ENCODE measurements around the gene BIN1. TPM values are rescaled to one million over a fixed set of nuclear protein-coding genes. Genes with fewer than 3 reads are reported as not detected.

Gene BIN1
- total RNA-seq, 1 donor from 2014 or later: 50.2 TPM

GRCh38 chr2:127146071-127146725 lies 39.2 kb upstream of the BIN1 start:
- Histone ChIP-seq H3K79me2 (ENCODE audit: insufficient read depth, low read length) (no peaks in the 10 kb centered on the region), H3K4me2 (ENCODE audit: low read length) (peak overlapping the region; percentile 43), H3K4me1 (ENCODE audit: insufficient read depth, low read length) (peaks cover 44% of the 10 kb centered on the region), H3K9ac (ENCODE audit: low read length) (peak overlapping the region; percentile 24), H3K4me3 (ENCODE audit: insufficient read depth, low read depth, low read length) (no peak overlapping the region), H3K27ac (ENCODE audit: low read depth, low read length) (peak overlapping the region; percentile 64), H3K27me3 (ENCODE audit: insufficient read depth, low read length) (no peaks in the 10 kb centered on the region), H2AFZ (ENCODE audit: low read depth, low read length) (no peak overlapping the region), H4K20me1 (ENCODE audit: insufficient read depth, low read length) (no peaks in the 10 kb centered on the region), H3K9me3 (ENCODE audit: insufficient read depth, low read depth, low read length) (peaks cover 3% of the 10 kb centered on the region), H3K36me3 (ENCODE audit: insufficient read depth, low read length) (no peaks in the 10 kb centered on the region)
- Mint-ChIP-seq H3K9me3 (ENCODE audit: unreplicated experiment) (peaks cover 1% of the 10 kb centered on the region), H3K36me3 (ENCODE audit: low read depth, unreplicated experiment) (peaks cover 2% of the 10 kb centered on the region), H3K27me3 (ENCODE audit: low read depth, unreplicated experiment) (no peaks in the 10 kb centered on the region), H3K4me1 (ENCODE audit: low read depth, unreplicated experiment) (peaks cover 32% of the 10 kb centered on the region), H3K27ac (ENCODE audit: unreplicated experiment) (no peak overlapping the region), H3K4me3 (ENCODE audit: unreplicated experiment) (no peak overlapping the region)
- no peak for DNase-seq (ENCODE audit: low read depth)
- no peak for FAIRE-seq
- TF ChIP-seq CTCF (IDR thresholded peaks at IDR 0.05; ENCODE audit: insufficient read depth, low read depth, low read length) (no peak), EZH2 (IDR thresholded peaks at IDR 0.05; ENCODE audit: insufficient read depth, low read length) (no peak)

GRCh38 chr2:127145280-127145895 lies 38.4 kb upstream of the BIN1 start:
- Histone ChIP-seq H3K9ac (ENCODE audit: low read length) (peak overlapping the region; percentile 24), H3K4me2 (ENCODE audit: low read length) (peak overlapping the region; percentile 43), H3K79me2 (ENCODE audit: insufficient read depth, low read length) (no peaks in the 10 kb centered on the region), H3K4me1 (ENCODE audit: insufficient read depth, low read length) (peaks cover 44% of the 10 kb centered on the region), H2AFZ (ENCODE audit: low read depth, low read length) (no peak overlapping the region), H4K20me1 (ENCODE audit: insufficient read depth, low read length) (no peaks in the 10 kb centered on the region), H3K27me3 (ENCODE audit: insufficient read depth, low read length) (no peaks in the 10 kb centered on the region), H3K4me3 (ENCODE audit: insufficient read depth, low read depth, low read length) (no peak overlapping the region), H3K27ac (ENCODE audit: low read depth, low read length) (peak overlapping the region; percentile 64), H3K9me3 (ENCODE audit: insufficient read depth, low read depth, low read length) (no peaks in the 10 kb centered on the region), H3K36me3 (ENCODE audit: insufficient read depth, low read length) (no peaks in the 10 kb centered on the region)
- Mint-ChIP-seq H3K27me3 (ENCODE audit: low read depth, unreplicated experiment) (no peaks in the 10 kb centered on the region), H3K27ac (ENCODE audit: unreplicated experiment) (no peak overlapping the region), H3K9me3 (ENCODE audit: unreplicated experiment) (peaks cover 1% of the 10 kb centered on the region), H3K36me3 (ENCODE audit: low read depth, unreplicated experiment) (peaks cover 2% of the 10 kb centered on the region), H3K4me3 (ENCODE audit: unreplicated experiment) (peak overlapping the region; percentile 35), H3K4me1 (ENCODE audit: low read depth, unreplicated experiment) (peaks cover 32% of the 10 kb centered on the region)
- TF ChIP-seq CTCF (IDR thresholded peaks at IDR 0.05; ENCODE audit: insufficient read depth, low read depth, low read length) (no peak), EZH2 (IDR thresholded peaks at IDR 0.05; ENCODE audit: insufficient read depth, low read length) (no peak)
- FAIRE-seq: no peak
- DNase-seq (ENCODE audit: low read depth): peak; percentile 55

Measured in astrocyte (in vitro differentiated cells and primary cell).